Osteocyte (in vitro differentiated cells): ENCODE measurements around the gene GYPC. TPM values are rescaled to one million over a fixed set of nuclear protein-coding genes. Genes with fewer than 3 reads are reported as not detected.

ENCODE experiments used
- DNase-seq: peaks from one replicate; pipeline ENCODE4 v3.0.0; 2021; ENCODE audit warnings: mixed read lengths; ENCODE audit not compliant: unreplicated experiment; ENCODE audit errors: extremely low spot score
- H3K27ac Mint-ChIP-seq: one replicate; pipeline ENCODE4 v1.8.0; 2021; ENCODE audit warnings: mild to moderate bottlenecking, mixed read lengths; ENCODE audit not compliant: unreplicated experiment
- H3K27me3 Mint-ChIP-seq: one replicate; pipeline ENCODE4 v1.8.0; 2021; ENCODE audit warnings: mixed read lengths; ENCODE audit not compliant: unreplicated experiment
- H3K36me3 Mint-ChIP-seq: one replicate; pipeline ENCODE4 v1.8.0; 2021; ENCODE audit warnings: mixed read lengths; ENCODE audit not compliant: unreplicated experiment
- H3K4me1 Mint-ChIP-seq: one replicate; pipeline ENCODE4 v1.8.0; 2021; ENCODE audit warnings: mixed read lengths; ENCODE audit not compliant: unreplicated experiment
- H3K4me3 Mint-ChIP-seq: one replicate; pipeline ENCODE4 v1.8.0; 2021; ENCODE audit warnings: mild to moderate bottlenecking, moderate library complexity, mixed read lengths; ENCODE audit not compliant: unreplicated experiment
- H3K9me3 Mint-ChIP-seq: one replicate; pipeline ENCODE4 v1.8.0; 2021; ENCODE audit warnings: mixed read lengths; ENCODE audit not compliant: unreplicated experiment
- CTCF ChIP-seq: fragments of 200-600 bp; sonication (generic); IDR thresholded peaks from 2 replicates; pipeline ENCODE4 v1.5.0; 2021; ENCODE audit warnings: antibody characterized with exemption, mild to moderate bottlenecking, moderate library complexity
- total RNA-seq: library from RNA; stranded (reverse); gene quantifications from 2 replicates; pipeline ENCODE4 v1.2.1, GENCODE V29; 2021

Gene GYPC
- total RNA-seq, 1 donor from 2014 or later = 110 TPM

GRCh38 chr2:126675637-126676036 is 19.7 kb downstream of the GYPC start:
- no peak for TF ChIP-seq CTCF
- peaks cover 14% of the 10 kb centered on the region for H3K9me3 Mint-ChIP-seq
- H3K36me3 Mint-ChIP-seq = peaks cover 34% of the 10 kb centered on the region
- H3K4me1 Mint-ChIP-seq = no peaks in the 10 kb centered on the region
- no peaks in the 10 kb centered on the region for H3K27me3 Mint-ChIP-seq
- no peak overlapping the region for H3K27ac Mint-ChIP-seq
- DNase-seq = no peak
- no peak overlapping the region for H3K4me3 Mint-ChIP-seq

- H3K9me3 Mint-ChIP-seq = peaks cover 14% of the 10 kb centered on the region
- no peak overlapping the region for H3K27ac Mint-ChIP-seq
- no peaks in the 10 kb centered on the region for H3K4me1 Mint-ChIP-seq
- no peak for DNase-seq
- no peak overlapping the region for H3K4me3 Mint-ChIP-seq
- no peaks in the 10 kb centered on the region for H3K27me3 Mint-ChIP-seq
- no peak for TF ChIP-seq CTCF
- H3K36me3 Mint-ChIP-seq = peaks cover 40% of the 10 kb centered on the region
These were observed 20.5 kb downstream of the GYPC start for GRCh38 chr2:126676221-126677175.

- Mint-ChIP-seq H3K4me1 (no peaks in the 10 kb centered on the region), H3K27ac (no peak overlapping the region), H3K27me3 (no peaks in the 10 kb centered on the region), H3K9me3 (peaks cover 14% of the 10 kb centered on the region), H3K36me3 (peaks cover 40% of the 10 kb centered on the region), H3K4me3 (no peak overlapping the region)
- no peak for TF ChIP-seq CTCF
- no peak for DNase-seq
These were observed 21.2 kb downstream of the GYPC start for GRCh38 chr2:126677176-126677538.

- Mint-ChIP-seq H3K36me3 (peaks cover 41% of the 10 kb centered on the region), H3K9me3 (peaks cover 14% of the 10 kb centered on the region), H3K27ac (no peak overlapping the region), H3K27me3 (no peaks in the 10 kb centered on the region), H3K4me1 (no peaks in the 10 kb centered on the region), H3K4me3 (no peak overlapping the region)
- no peak for DNase-seq
- TF ChIP-seq CTCF = no peak
These were observed 22.5 kb downstream of the GYPC start for GRCh38 chr2:126678269-126679065.
